ENCODE data around the gene ZNF391.

DNA sequence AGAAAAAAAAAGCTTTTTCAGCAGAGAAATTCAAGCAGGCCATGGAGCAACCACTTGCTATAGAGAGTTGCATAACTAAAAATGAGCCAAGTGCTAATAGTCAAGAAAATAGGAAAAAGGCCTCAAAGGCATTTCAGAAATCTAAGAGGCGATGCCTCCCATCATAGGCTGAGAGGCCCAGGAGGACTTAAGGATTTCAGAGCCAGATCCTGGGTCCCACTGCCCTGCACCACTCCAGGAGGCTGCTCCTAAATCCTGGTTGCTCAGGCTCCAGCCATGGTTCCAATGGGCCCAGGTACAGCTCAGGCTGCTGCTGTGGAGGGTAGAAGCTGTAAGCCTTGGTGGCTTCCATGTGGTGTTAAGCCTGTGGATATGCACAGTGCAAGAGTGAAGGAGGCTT, 5.5 kb downstream of the ZNF391 start:
- TF ChIP-seq, protein P1, sequence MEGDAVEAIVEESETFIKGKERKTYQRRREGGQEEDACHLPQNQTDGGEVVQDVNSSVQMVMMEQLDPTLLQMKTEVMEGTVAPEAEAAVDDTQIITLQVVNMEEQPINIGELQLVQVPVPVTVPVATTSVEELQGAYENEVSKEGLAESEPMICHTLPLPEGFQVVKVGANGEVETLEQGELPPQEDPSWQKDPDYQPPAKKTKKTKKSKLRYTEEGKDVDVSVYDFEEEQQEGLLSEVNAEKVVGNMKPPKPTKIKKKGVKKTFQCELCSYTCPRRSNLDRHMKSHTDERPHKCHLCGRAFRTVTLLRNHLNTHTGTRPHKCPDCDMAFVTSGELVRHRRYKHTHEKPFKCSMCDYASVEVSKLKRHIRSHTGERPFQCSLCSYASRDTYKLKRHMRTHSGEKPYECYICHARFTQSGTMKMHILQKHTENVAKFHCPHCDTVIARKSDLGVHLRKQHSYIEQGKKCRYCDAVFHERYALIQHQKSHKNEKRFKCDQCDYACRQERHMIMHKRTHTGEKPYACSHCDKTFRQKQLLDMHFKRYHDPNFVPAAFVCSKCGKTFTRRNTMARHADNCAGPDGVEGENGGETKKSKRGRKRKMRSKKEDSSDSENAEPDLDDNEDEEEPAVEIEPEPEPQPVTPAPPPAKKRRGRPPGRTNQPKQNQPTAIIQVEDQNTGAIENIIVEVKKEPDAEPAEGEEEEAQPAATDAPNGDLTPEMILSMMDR (conservative IDR thresholded peaks at IDR 0.05) = no peak
- TF ChIP-seq EZH2 (IDR thresholded peaks at IDR 0.05; ENCODE audit: low read depth) = no peak
